SH-SY5Y (cell line): ENCODE results near the gene ZBTB16.

ENCODE experiments used
- GATA2 ChIP-seq: IDR thresholded peaks from 2 replicates; pipeline ENCODE4 v1.6.1; 2011; ENCODE audit warnings: mild to moderate bottlenecking, low read depth, low read length
- GATA3 ChIP-seq: IDR thresholded peaks from 2 replicates; pipeline ENCODE4 v1.6.1; 2011; ENCODE audit warnings: low read depth, mild to moderate bottlenecking, low read length, moderate library complexity

DNA sequence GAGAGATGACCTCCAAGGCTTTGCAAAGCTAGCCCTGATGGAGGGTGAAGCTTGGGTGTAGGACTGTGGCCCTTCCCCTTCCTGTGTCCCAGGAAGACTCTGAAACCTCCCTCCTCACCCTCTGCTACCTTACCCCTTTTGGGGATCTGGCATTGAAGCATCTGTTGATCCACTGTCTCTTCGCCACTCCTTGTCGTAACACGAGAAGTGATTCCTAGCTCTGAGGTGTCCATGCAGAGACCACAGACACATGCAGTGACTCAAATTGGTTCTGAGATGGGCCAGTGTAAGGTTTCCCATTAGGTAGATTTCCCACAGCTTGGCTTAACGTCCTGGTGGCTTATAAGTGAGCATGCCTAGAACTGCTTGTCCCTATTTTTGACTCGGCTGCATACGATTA, 101.4 kb downstream of the ZBTB16 start:
- TF ChIP-seq GATA2 (no peak), GATA3 (no peak)
